Lower leg skin (tissue), 3 donors: ENCODE data around the gene ZNF451.

Source experiments
- CTCF ChIP-seq, 3 donors: fragments of 450-650 bp; IDR thresholded peaks; one replicate each; pipeline ENCODE4 v1.5.1; 2016; ENCODE audit warnings: antibody characterized with exemption in 3 of 3, mild to moderate bottlenecking in 3 of 3, moderate library complexity in 2 of 3
- POLR2A ChIP-seq, 2 donors: fragments of 450-650 bp; IDR thresholded peaks; one replicate each; pipeline ENCODE4 v1.6.1; 2016 to 2017; ENCODE audit warnings: antibody characterized with exemption in 2 of 2, mild to moderate bottlenecking in 1 of 2, moderate library complexity in 1 of 2

- TF ChIP-seq CTCF (IDR thresholded peaks at IDR 0.05) (no peak), POLR2A (IDR thresholded peaks at IDR 0.05) (no peak)
Observed at GRCh38 chr6:57113105-57113504, 23.1 kb downstream of the ZNF451 start.
